Hepatocyte (in vitro differentiated cells): Measurements from ENCODE around the gene FSTL1.

Experiments
- CTCF ChIP-seq: fragments of 200-600 bp; sonication (generic); IDR thresholded peaks from 2 replicates; pipeline ENCODE4 v1.5.1; 2016; ENCODE audit warnings: antibody characterized with exemption, mild to moderate bottlenecking; ENCODE audit not compliant: poor library complexity
- EZH2 ChIP-seq: fragments of 200-600 bp; sonication (generic); IDR thresholded peaks from 2 replicates; pipeline ENCODE4 v1.6.1; 2016; ENCODE audit warnings: antibody characterized with exemption, mild to moderate bottlenecking, borderline replicate concordance
- EZH2phosphoT487 ChIP-seq: fragments of 200-600 bp; sonication (generic); IDR thresholded peaks from one replicate; pipeline ENCODE4 v1.6.1; 2018; ENCODE audit warnings: antibody characterized with exemption, mild to moderate bottlenecking, low read depth, moderate library complexity; ENCODE audit not compliant: unreplicated experiment, severe bottlenecking

- no peak for TF ChIP-seq CTCF
- no peak for TF ChIP-seq EZH2
- no peak for TF ChIP-seq EZH2phosphoT487
Measured at GRCh38 chr3:120432150-120432860, 18.5 kb downstream of the FSTL1 start.
